ENCODE measurements around the gene HEMK1. TPM values are rescaled to one million over a fixed set of nuclear protein-coding genes. Genes with fewer than 3 reads are reported as not detected.

HEMK1 gene
- total RNA-seq, 1 donor, result 8.6 TPM

GRCh38 chr3:50637011-50637410, 67.7 kb downstream of the HEMK1 start:
- no peak for TF ChIP-seq CTCF (IDR thresholded peaks at IDR 0.05; ENCODE audit: insufficient read depth, low read depth, low read length)
- DNase-seq (ENCODE audit: low read depth), result no peak
- no peak overlapping the region for H3K4me3 ChIP-seq (ENCODE audit: low read depth, low read length)

GRCh38 chr3:50637945-50638344, 68.6 kb downstream of the HEMK1 start:
- DNase-seq (ENCODE audit: low read depth), result no peak
- no peak for TF ChIP-seq CTCF (IDR thresholded peaks at IDR 0.05; ENCODE audit: insufficient read depth, low read depth, low read length)
- no peak overlapping the region for H3K4me3 ChIP-seq (ENCODE audit: low read depth, low read length)

- no peak overlapping the region for H3K4me3 ChIP-seq (ENCODE audit: low read depth, low read length)
- TF ChIP-seq CTCF (IDR thresholded peaks at IDR 0.05; ENCODE audit: insufficient read depth, low read depth, low read length), result no peak
- no peak for DNase-seq (ENCODE audit: low read depth)
Observed at GRCh38 chr3:50639055-50639494, 69.8 kb downstream of the HEMK1 start.

- TF ChIP-seq CTCF (IDR thresholded peaks at IDR 0.05; ENCODE audit: insufficient read depth, low read depth, low read length), result no peak
- no peak for DNase-seq (ENCODE audit: low read depth)
- H3K4me3 ChIP-seq (ENCODE audit: low read depth, low read length), result no peak overlapping the region
Observed at GRCh38 chr3:50642382-50642781, 73.1 kb downstream of the HEMK1 start.

GRCh38 chr3:50644561-50644960, 75.2 kb downstream of the HEMK1 start:
- H3K4me3 ChIP-seq (ENCODE audit: low read depth, low read length), result no peak overlapping the region
- TF ChIP-seq CTCF (IDR thresholded peaks at IDR 0.05; ENCODE audit: insufficient read depth, low read depth, low read length), result no peak
- DNase-seq (ENCODE audit: low read depth), result no peak

GRCh38 chr3:50645378-50645777, 76.1 kb downstream of the HEMK1 start:
- no peak overlapping the region for H3K4me3 ChIP-seq (ENCODE audit: low read depth, low read length)
- no peak for DNase-seq (ENCODE audit: low read depth)
- TF ChIP-seq CTCF (IDR thresholded peaks at IDR 0.05; ENCODE audit: insufficient read depth, low read depth, low read length), result no peak

Other genes starting within 250 kb of the HEMK1 start
- gene HYAL2, start 246.8 kb upstream of the HEMK1 start, total RNA-seq, result 49.6 and 69.1 TPM in 2 replicates
- 17.7 and 22.0 TPM in 2 replicates for gene TUSC2, start 241.3 kb upstream of the HEMK1 start, total RNA-seq
- 34.8 and 36.3 TPM in 2 replicates for gene RASSF1, start 228.7 kb upstream of the HEMK1 start, total RNA-seq
- 0.97 and 1.3 TPM in 2 replicates for gene ZMYND10, start 223.8 kb upstream of the HEMK1 start, total RNA-seq
- gene NPRL2, start 218.7 kb upstream of the HEMK1 start, total RNA-seq, result 21.3 and 22.9 TPM in 2 replicates
- 22.5 and 23.7 TPM in 2 replicates for gene CYB561D2, start 218.7 kb upstream of the HEMK1 start, total RNA-seq
- gene TMEM115, start 210.0 kb upstream of the HEMK1 start, total RNA-seq, result 55.3 and 63.1 TPM in 2 replicates
- gene CACNA2D2, start 65.9 kb upstream of the HEMK1 start, total RNA-seq, result not detected in 2 replicates
- gene C3orf18, start 1.8 kb upstream of the HEMK1 start, total RNA-seq, result 9.1 and 13.5 TPM in 2 replicates
- gene CISH, start 42.3 kb downstream of the HEMK1 start, total RNA-seq, result 0.86 and 0.97 TPM in 2 replicates
- gene MAPKAPK3, start 47.6 kb downstream of the HEMK1 start, total RNA-seq, result 19.0 and 26.7 TPM in 2 replicates
- gene DOCK3, start 105.4 kb downstream of the HEMK1 start, total RNA-seq, result under 0.01 TPM in 2 replicates

Data from fibroblast of villous mesenchyme (primary cell).